Endodermal cell (in vitro differentiated cells): Measurements from ENCODE around the gene TTC28. TPM values are rescaled to one million over a fixed set of nuclear protein-coding genes. Genes with fewer than 3 reads are reported as not detected.

Source experiments
- DNase-seq: peaks from one replicate; pipeline ENCODE4 v3.0.0-alpha.2; 2017
- H3K27ac ChIP-seq: 2 replicates; pipeline ENCODE4 v1.5.1; 2013; ENCODE audit warnings: mild to moderate bottlenecking, low read depth, low read length, moderate library complexity
- H3K27me3 ChIP-seq: 2 replicates; pipeline ENCODE4 v1.6.1; 2013; ENCODE audit warnings: mild to moderate bottlenecking, low read length, moderate library complexity; ENCODE audit not compliant: insufficient read depth, control insufficient read depth, poor library complexity, severe bottlenecking
- H3K36me3 ChIP-seq: 2 replicates; pipeline ENCODE4 v1.7.0; 2013; ENCODE audit warnings: mild to moderate bottlenecking, low read length, moderate library complexity; ENCODE audit not compliant: control insufficient read depth, insufficient read depth
- H3K4me1 ChIP-seq: one replicate; pipeline ENCODE4 v1.7.0; 2013; ENCODE audit warnings: low read length; ENCODE audit not compliant: control insufficient read depth, insufficient read depth
- H3K4me3 ChIP-seq: 2 replicates; pipeline ENCODE4 v1.5.1; 2013; ENCODE audit warnings: mild to moderate bottlenecking, low read length, moderate library complexity
- H3K9ac ChIP-seq: 2 replicates; pipeline ENCODE4 v1.6.1; 2013; ENCODE audit warnings: mild to moderate bottlenecking, low read length, moderate library complexity; ENCODE audit not compliant: poor library complexity, severe bottlenecking; ENCODE audit errors: extremely low read depth
- H3K9me3 ChIP-seq: 2 replicates; pipeline ENCODE4 v1.6.1; 2013; ENCODE audit warnings: mild to moderate bottlenecking, low read length, moderate library complexity; ENCODE audit not compliant: control insufficient read depth
- H3K27ac Mint-ChIP-seq: 2 replicates; pipeline ENCODE4 v1.8.0; 2020; ENCODE audit warnings: mixed read lengths
- H3K27me3 Mint-ChIP-seq: 2 replicates; pipeline ENCODE4 v1.8.0; 2021; ENCODE audit warnings: mild to moderate bottlenecking, mixed read lengths; ENCODE audit not compliant: insufficient read depth
- H3K36me3 Mint-ChIP-seq: 2 replicates; pipeline ENCODE4 v1.8.0; 2020; ENCODE audit warnings: low read depth, mixed read lengths
- H3K4me1 Mint-ChIP-seq: 2 replicates; pipeline ENCODE4 v1.8.0; 2020; ENCODE audit warnings: mixed read lengths
- H3K4me3 Mint-ChIP-seq: 2 replicates; pipeline ENCODE4 v1.8.0; 2020; ENCODE audit warnings: mild to moderate bottlenecking, moderate library complexity, mixed read lengths
- H3K9me3 Mint-ChIP-seq: 2 replicates; pipeline ENCODE4 v1.8.0; 2020; ENCODE audit warnings: mild to moderate bottlenecking, mixed read lengths
- WGBS, 2 experiments: methylation state at CpG; one replicate each; pipeline versions ENCODE4 v1.1.5 to v1.1.7; 2013; ENCODE audit warnings: missing lambda C conversion rate in 2 of 2, mixed read lengths in 1 of 2; ENCODE audit not compliant: insufficient coverage in 1 of 2, insufficient read length in 1 of 2; 5-methylcytosine and 5-hydroxymethylcytosine counted together
- total RNA-seq, 2 donors: library from RNA; stranded (reverse); fragmentation: NEBNext Ultra II Directional in 1 of 2; extraction: Animal tissue kit (Norgen Biotek cat#: 25700) in 1 of 2; gene quantifications; 2 replicates in 1 of 2; 3 replicates in 1 of 2; pipeline ENCODE4 v1.2.1, GENCODE V29; 2021
- TF ChIP-seq, protein P1 (sequence below): fragments of 200-600 bp; sonication (generic); conservative IDR thresholded peaks from 2 replicates; pipeline ENCODE4 v1.5.0; 2021; ENCODE audit warnings: antibody characterized with exemption, mild to moderate bottlenecking

TTC28 gene
- total RNA-seq, 2 donors from 2014 or later = 28.6 to 34.0 TPM

DNA sequence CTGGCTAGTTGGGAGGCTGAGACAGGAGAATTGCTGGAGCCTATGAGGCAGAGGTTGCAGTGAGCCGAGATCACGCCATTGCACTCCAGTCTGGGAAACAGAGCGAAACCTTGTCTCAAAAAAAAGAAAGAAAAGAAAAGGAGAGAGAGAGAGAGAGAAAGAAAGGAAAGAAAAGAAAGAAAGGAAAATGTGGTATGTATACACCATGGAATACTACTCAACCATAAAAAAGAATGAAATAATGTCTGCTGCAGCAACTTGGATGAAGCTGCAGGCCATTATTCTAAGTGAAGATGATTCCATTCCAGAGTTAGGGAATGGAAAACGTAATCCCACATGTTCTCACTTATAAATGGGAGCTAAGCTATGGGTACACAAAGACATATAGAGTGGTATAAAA lies 30.8 kb downstream of the TTC28 start:
- H3K9me3 Mint-ChIP-seq = peaks cover 3% of the 10 kb centered on the region
- H3K9me3 ChIP-seq = peaks cover 10% of the 10 kb centered on the region
- no peaks in the 10 kb centered on the region for H3K27me3 ChIP-seq
- no peaks in the 10 kb centered on the region for H3K27me3 Mint-ChIP-seq
- peaks cover 3% of the 10 kb centered on the region for H3K36me3 ChIP-seq
- no peak overlapping the region for H3K4me3 Mint-ChIP-seq
- H3K4me3 ChIP-seq = no peak overlapping the region
- TF ChIP-seq, protein P1, sequence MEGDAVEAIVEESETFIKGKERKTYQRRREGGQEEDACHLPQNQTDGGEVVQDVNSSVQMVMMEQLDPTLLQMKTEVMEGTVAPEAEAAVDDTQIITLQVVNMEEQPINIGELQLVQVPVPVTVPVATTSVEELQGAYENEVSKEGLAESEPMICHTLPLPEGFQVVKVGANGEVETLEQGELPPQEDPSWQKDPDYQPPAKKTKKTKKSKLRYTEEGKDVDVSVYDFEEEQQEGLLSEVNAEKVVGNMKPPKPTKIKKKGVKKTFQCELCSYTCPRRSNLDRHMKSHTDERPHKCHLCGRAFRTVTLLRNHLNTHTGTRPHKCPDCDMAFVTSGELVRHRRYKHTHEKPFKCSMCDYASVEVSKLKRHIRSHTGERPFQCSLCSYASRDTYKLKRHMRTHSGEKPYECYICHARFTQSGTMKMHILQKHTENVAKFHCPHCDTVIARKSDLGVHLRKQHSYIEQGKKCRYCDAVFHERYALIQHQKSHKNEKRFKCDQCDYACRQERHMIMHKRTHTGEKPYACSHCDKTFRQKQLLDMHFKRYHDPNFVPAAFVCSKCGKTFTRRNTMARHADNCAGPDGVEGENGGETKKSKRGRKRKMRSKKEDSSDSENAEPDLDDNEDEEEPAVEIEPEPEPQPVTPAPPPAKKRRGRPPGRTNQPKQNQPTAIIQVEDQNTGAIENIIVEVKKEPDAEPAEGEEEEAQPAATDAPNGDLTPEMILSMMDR = no peak
- peaks cover 11% of the 10 kb centered on the region for H3K36me3 Mint-ChIP-seq
- no peaks in the 10 kb centered on the region for H3K4me1 ChIP-seq
- peaks cover 2% of the 10 kb centered on the region for H3K4me1 Mint-ChIP-seq
- no peak overlapping the region for H3K27ac Mint-ChIP-seq
- H3K27ac ChIP-seq = no peak overlapping the region
- 96% methylated on average over 3 to 4 of the region's 4 CpGs for WGBS, 2 experiments
- DNase-seq = no peak
- H3K9ac ChIP-seq = no peak overlapping the region

DNA sequence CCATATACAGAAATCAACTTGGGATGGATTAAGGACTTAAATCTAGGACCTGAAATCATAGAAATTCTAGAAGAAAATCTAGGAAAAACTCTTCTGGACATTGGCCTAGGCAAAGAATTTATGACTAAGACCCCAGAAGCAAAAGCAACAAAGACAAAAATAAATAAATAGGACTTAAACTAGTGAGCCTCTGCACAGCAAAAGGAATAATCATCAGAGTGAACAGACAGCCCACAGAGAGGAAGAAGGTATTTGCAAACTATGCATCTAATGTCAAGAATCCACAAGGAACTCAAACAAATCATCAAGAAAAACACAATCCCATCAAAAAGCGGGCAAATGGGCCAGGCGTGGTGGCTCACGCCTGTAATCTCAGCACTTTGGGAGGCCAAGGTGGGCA lies 32.4 kb downstream of the TTC28 start:
- no peaks in the 10 kb centered on the region for H3K27me3 Mint-ChIP-seq
- no peak overlapping the region for H3K9ac ChIP-seq

DNA sequence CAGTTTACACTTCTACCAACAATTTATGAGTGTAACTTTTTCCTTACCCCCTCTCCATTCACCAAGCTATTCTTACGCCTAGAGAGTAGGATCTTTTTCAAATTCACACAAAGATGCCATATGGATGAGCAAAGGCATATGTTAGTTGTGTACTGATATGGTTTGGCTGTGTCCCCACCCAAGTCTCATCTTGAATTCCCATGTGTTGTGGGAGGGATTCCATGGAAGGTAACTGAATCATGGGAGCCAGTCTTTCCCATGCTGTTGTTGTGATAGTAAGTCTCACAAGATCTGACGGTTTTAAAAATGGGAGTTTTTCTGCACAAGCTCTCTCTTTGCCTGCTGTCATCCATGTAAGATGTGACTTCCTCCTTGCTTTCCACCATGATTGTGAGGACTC lies 40.3 kb downstream of the TTC28 start:
- Mint-ChIP-seq H3K4me1 (peaks cover 5% of the 10 kb centered on the region), H3K36me3 (no peaks in the 10 kb centered on the region), H3K4me3 (no peak overlapping the region), H3K27me3 (no peaks in the 10 kb centered on the region), H3K9me3 (no peaks in the 10 kb centered on the region), H3K27ac (no peak overlapping the region)
- Histone ChIP-seq H3K27ac (no peak overlapping the region), H3K9me3 (no peaks in the 10 kb centered on the region), H3K4me3 (no peak overlapping the region), H3K27me3 (no peaks in the 10 kb centered on the region), H3K9ac (no peak overlapping the region), H3K36me3 (no peaks in the 10 kb centered on the region), H3K4me1 (no peaks in the 10 kb centered on the region)
- TF ChIP-seq, protein P1 = no peak
- no peak for DNase-seq
- WGBS, 2 experiments = 75 to 89% methylated on average over 1 to 2 of the region's 2 CpGs

More for the DNA sequence above, 32.4 kb downstream of the TTC28 start:
- H3K9me3 Mint-ChIP-seq = peaks cover 3% of the 10 kb centered on the region
- no peak overlapping the region for H3K27ac ChIP-seq
- H3K27ac Mint-ChIP-seq = no peak overlapping the region
- H3K36me3 Mint-ChIP-seq = peaks cover 6% of the 10 kb centered on the region
- no peak overlapping the region for H3K4me3 Mint-ChIP-seq
- TF ChIP-seq, protein P1 = no peak
- H3K4me1 ChIP-seq = no peaks in the 10 kb centered on the region
- no peaks in the 10 kb centered on the region for H3K27me3 ChIP-seq
- H3K4me3 ChIP-seq = no peak overlapping the region
- 100% methylated on average over 3 of the region's 3 CpGs; no CpG with 5 or more reads in 1 of the 2 experiments for WGBS, 2 experiments
- H3K4me1 Mint-ChIP-seq = peaks cover 7% of the 10 kb centered on the region
- H3K36me3 ChIP-seq = no peaks in the 10 kb centered on the region
- no peak for DNase-seq
- H3K9me3 ChIP-seq = peaks cover 3% of the 10 kb centered on the region
